Measurements from ENCODE around the gene DIP2C.
"Not testable (repeated sequence)": the region's sequence is repeated elsewhere in the genome, so short reads cannot be mapped to it uniquely, and the experiment has no call there.

Gene DIP2C

GRCh38 chr10:614139-614711 is 75.2 kb downstream of the DIP2C start:
- ATAC-seq, result no peak
- no peak for DNase-seq (ENCODE audit: low spot score in 2 of 2)
- H3K36me3 Mint-ChIP-seq, result no peaks in the 10 kb centered on the region
- H3K27ac Mint-ChIP-seq, result no peak overlapping the region
- peaks cover 17% of the 10 kb centered on the region for H3K4me1 Mint-ChIP-seq
- no peak overlapping the region for H3K4me3 Mint-ChIP-seq
- H3K9me3 Mint-ChIP-seq, result peaks cover 9% of the 10 kb centered on the region

- no peak overlapping the region for H3K4me3 Mint-ChIP-seq
- DNase-seq (ENCODE audit: low spot score in 2 of 2) (no peak), ATAC-seq (no peak)
Observed at GRCh38 chr10:613271-614138, 76.0 kb downstream of the DIP2C start.

DNA sequence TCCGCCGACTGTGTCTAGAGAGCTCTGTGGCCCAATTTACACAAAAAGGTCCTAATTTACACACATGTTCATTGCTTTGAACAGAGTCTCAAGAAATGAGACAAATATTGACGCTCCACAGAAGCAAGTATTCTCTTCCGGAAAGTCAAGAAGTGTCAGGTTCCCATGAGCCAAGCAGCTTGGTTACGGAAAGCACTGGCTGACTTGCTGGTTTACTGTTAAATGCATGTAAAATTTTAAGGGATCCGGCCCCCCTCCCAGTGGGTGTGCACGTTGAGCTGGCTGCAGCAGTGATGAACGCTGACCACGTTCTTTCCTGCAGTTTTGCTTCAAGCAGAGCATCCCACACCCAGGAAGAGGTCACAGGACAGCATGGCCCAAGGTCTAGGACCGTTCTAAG is 76.8 kb downstream of the DIP2C start:
- DNase-seq (ENCODE audit: low spot score in 2 of 2) (no peak), ATAC-seq (no peak)
- Mint-ChIP-seq H3K4me1 (peaks cover 25% of the 10 kb centered on the region), H3K4me3 (no peak overlapping the region), H3K27ac (no peak overlapping the region), H3K36me3 (no peaks in the 10 kb centered on the region), H3K9me3 (peaks cover 9% of the 10 kb centered on the region)

More at GRCh38 chr10:613271-614138, 76.0 kb downstream of the DIP2C start:
- H3K9me3 Mint-ChIP-seq, result peaks cover 9% of the 10 kb centered on the region
- H3K4me1 Mint-ChIP-seq, result peaks cover 24% of the 10 kb centered on the region
- no peak overlapping the region for H3K27ac Mint-ChIP-seq
- H3K36me3 Mint-ChIP-seq, result no peaks in the 10 kb centered on the region

DNA sequence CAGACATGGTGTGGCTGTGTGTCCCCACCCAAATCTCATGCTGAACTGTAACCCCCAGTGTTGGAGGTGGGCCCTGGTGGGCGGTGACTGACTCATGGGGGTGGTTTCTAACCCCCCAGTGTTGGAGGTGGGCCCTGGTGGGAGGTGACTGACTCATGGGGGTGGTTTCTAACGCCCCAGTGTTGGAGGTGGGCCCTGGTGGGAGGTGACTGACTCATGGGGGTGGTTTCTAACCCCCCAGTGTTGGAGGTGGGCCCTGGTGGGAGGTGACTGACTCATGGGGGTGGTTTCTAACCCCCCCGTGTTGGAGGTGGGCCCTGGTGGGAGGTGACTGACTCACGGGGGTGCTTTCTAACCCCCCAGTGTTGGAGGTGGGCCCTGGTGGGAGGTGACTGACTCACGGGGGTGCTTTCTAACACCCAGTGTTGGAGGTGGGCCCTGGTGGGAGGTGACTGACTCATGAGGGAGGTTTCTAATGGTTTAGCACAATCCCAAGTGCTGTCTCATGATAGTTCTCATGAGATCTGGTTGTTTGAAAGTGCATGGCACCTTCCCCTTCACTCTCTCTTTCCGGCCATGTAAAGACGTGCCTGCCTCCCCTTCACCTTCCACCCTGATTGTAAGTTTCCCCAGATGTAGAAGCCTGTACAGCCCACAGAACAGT is 78.7 kb downstream of the DIP2C start:
- DNase-seq (ENCODE audit: low spot score in 2 of 2); H3K36me3 Mint-ChIP-seq; H3K4me3 Mint-ChIP-seq; H3K9me3 Mint-ChIP-seq: not testable (repeated sequence)
- Mint-ChIP-seq H3K27ac (peak overlapping the region; percentile 70), H3K4me1 (peaks cover 25% of the 10 kb centered on the region)
- ATAC-seq, result peak; percentile 64

GRCh38 chr10:609868-610545 is 79.5 kb downstream of the DIP2C start:
- Mint-ChIP-seq H3K9me3 (peaks cover 9% of the 10 kb centered on the region), H3K27ac (peak overlapping the region; percentile 70), H3K4me3 (no peak overlapping the region), H3K36me3 (no peaks in the 10 kb centered on the region), H3K4me1 (peaks cover 25% of the 10 kb centered on the region)
- DNase-seq (ENCODE audit: low spot score in 2 of 2), result no peak
- peak; percentile 6 for ATAC-seq

GRCh38 chr10:609262-609658 is 80.2 kb downstream of the DIP2C start:
- Mint-ChIP-seq H3K27ac (peak overlapping the region; percentile 68), H3K4me3 (no peak overlapping the region), H3K36me3 (no peaks in the 10 kb centered on the region), H3K4me1 (peaks cover 25% of the 10 kb centered on the region), H3K9me3 (peaks cover 9% of the 10 kb centered on the region)
- ATAC-seq (no peak), DNase-seq (ENCODE audit: low spot score in 2 of 2) (no peak)

- peaks cover 25% of the 10 kb centered on the region for H3K4me1 Mint-ChIP-seq
- peak overlapping the region; percentile 68 for H3K27ac Mint-ChIP-seq
- no peak overlapping the region for H3K4me3 Mint-ChIP-seq
- DNase-seq (ENCODE audit: low spot score in 2 of 2), result no peak
- H3K9me3 Mint-ChIP-seq, result peaks cover 9% of the 10 kb centered on the region
- H3K36me3 Mint-ChIP-seq, result no peaks in the 10 kb centered on the region
- ATAC-seq, result peak; percentile 61
Observed at GRCh38 chr10:608331-609261, 80.9 kb downstream of the DIP2C start.

- Mint-ChIP-seq H3K36me3 (no peaks in the 10 kb centered on the region), H3K9me3 (peaks cover 9% of the 10 kb centered on the region), H3K4me3 (no peak overlapping the region), H3K4me1 (peaks cover 25% of the 10 kb centered on the region), H3K27ac (no peak overlapping the region)
- ATAC-seq (no peak), DNase-seq (ENCODE audit: low spot score in 2 of 2) (no peak)
Observed at GRCh38 chr10:607545-608185, 81.8 kb downstream of the DIP2C start.

GRCh38 chr10:606762-607544 is 82.5 kb downstream of the DIP2C start:
- ATAC-seq (no peak), DNase-seq (ENCODE audit: low spot score in 2 of 2) (no peak)
- Mint-ChIP-seq H3K27ac (no peak overlapping the region), H3K36me3 (no peaks in the 10 kb centered on the region), H3K4me1 (peaks cover 25% of the 10 kb centered on the region), H3K4me3 (no peak overlapping the region), H3K9me3 (peaks cover 9% of the 10 kb centered on the region)

DNA sequence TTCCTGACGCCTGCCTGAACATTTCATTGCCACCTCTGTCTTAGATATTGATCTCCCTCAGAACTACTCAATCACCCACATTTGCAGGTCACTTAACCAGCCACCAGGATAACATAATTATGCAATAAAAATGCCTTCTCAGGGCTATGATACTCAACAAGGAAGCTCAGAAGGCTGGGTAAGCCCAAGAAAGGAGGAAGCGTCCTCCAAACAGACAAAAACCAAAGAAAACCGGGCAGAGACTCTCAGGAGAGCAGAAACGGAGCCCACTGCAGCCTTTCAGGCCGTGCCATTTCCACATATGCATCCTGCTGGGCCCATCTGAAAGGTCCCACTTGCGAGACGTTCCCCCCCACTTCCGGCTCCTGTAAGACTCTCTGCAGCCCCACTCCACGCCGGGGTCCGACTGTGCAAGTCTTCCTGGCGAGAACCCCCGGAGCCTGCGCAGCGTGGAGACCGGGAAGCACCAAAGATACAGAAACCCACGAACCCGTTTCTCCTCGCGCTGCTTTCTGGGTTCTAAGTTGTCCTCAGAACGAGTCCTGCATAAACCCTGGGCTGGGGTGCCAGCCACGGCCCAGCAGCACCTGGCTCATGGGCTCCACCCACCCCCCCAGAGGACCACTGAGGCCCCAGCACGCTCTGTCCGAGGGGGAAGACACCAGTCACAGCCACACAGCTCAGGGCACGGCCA is 83.7 kb downstream of the DIP2C start:
- ATAC-seq, result no peak
- H3K4me1 Mint-ChIP-seq, result peaks cover 14% of the 10 kb centered on the region
- no peak for DNase-seq (ENCODE audit: low spot score in 2 of 2)
- H3K9me3 Mint-ChIP-seq, result peaks cover 3% of the 10 kb centered on the region
- H3K4me3 Mint-ChIP-seq, result no peak overlapping the region
- H3K36me3 Mint-ChIP-seq, result no peaks in the 10 kb centered on the region
- H3K27ac Mint-ChIP-seq, result no peak overlapping the region

DNA sequence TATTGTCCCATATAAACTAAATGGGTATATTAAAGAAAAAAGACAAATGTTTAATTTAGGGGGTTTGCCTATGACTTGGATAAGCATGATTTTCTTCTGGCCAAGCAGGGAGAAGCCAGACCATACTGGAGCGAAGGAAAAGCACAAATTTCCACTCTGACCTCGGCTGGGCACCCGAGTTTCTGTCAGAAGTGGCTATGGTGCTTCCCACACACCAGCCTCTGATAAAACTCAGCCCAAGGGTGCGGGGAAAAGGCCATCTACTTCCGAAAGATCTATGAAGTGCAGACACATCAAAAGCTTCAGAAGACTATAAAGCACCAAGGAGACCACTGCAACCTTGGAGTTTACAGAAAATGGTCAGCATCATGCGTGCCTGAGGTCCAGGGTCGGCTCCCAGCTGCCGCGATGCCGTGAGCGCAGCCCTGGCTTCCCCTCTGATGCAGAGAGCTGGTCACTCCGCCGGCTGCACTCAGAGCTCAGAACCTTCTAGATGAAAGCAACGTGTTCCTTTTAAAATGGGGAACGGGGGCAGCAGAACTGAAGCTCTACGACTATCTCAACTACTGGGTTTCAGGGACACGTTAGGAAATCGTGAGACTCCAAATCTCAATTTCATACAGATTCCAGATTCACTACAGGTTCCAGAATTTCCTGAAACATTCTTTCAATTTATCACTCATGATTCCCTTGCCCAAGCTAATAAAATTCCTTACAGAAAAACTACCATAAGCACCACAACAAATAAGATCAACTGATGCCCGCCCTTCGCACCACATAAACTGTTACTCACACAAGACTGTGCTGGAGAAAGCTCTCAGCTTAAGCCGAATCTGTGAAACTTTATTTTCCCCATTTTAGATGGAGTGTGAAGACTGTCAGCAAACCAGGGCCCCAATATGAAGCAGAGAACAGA is 84.5 kb downstream of the DIP2C start:
- no peak overlapping the region for H3K27ac Mint-ChIP-seq
- ATAC-seq, result no peak
- H3K4me1 Mint-ChIP-seq, result peaks cover 8% of the 10 kb centered on the region
- H3K36me3 Mint-ChIP-seq, result no peaks in the 10 kb centered on the region
- DNase-seq (ENCODE audit: low spot score in 2 of 2), result no peak
- H3K9me3 Mint-ChIP-seq, result no peaks in the 10 kb centered on the region
- no peak overlapping the region for H3K4me3 Mint-ChIP-seq

DNA sequence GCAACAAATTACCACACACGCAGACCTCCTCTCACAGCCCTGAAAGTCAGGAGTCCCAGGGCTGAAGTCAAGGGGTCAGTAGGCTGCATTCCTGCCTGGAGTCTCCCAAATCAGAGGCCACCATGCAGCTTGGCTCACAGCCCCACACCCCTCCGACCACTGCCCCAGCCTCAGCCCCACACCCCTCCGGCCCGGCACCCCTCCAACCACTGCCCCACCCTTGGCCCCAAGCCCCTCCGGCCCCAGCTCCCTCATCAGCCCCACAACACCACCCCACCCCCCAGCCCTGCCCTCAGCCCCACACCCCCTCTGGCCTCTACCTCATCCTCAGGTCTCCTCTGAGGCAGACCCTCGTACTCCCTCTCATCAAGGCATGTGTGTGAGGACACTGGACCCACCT is 85.7 kb downstream of the DIP2C start:
- no peak overlapping the region for H3K4me3 Mint-ChIP-seq
- H3K36me3 Mint-ChIP-seq, result no peaks in the 10 kb centered on the region

More for the DNA sequence above, 85.7 kb downstream of the DIP2C start:
- H3K9me3 Mint-ChIP-seq, result no peaks in the 10 kb centered on the region
- peaks cover 3% of the 10 kb centered on the region for H3K4me1 Mint-ChIP-seq
- no peak overlapping the region for H3K27ac Mint-ChIP-seq
- DNase-seq (ENCODE audit: low spot score in 2 of 2) (no peak), ATAC-seq (no peak)

Measured in stimulated activated effector memory CD8-positive, alpha-beta T cell treated with anti-CD3 and anti-CD28 coated beads, Interleukin-12 subunit alpha, Interleukin-12 subunit beta, amount 100 ng/mL, for 72 hours (primary cell).